GM20000 (cell line): ENCODE data around the gene DUSP23.

Source experiments
- DNase-seq: peaks from one replicate; pipeline ENCODE4 v3.0.0; 2012; ENCODE audit warnings: low spot score
- TF ChIP-seq, protein P1 (sequence below): IDR thresholded peaks from 2 replicates; pipeline ENCODE4 v1.5.1; 2012; ENCODE audit warnings: mild to moderate bottlenecking, control low read depth; ENCODE audit errors: extremely low read depth, missing control alignments

DUSP23 gene

DNA sequence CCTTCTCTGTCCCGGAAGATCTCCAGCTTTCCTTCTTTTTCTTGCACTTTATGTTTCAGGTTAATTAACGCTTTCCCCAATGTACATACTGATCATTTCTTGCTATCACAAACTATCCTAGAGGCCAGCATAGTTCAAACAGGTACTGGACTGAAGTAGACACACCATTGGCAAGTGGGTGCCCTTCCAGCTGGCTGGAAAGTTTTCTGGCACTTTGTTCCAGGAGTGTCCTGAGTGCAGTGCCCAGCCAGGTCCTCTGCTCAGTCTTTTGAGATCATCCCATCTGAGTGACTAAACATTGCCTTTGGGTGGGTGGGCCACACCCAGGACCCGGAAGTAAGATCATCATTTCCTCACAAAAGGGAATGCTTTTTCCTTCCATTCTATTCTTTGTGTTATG, 15.0 kb upstream of the DUSP23 start:
- TF ChIP-seq, protein P1, sequence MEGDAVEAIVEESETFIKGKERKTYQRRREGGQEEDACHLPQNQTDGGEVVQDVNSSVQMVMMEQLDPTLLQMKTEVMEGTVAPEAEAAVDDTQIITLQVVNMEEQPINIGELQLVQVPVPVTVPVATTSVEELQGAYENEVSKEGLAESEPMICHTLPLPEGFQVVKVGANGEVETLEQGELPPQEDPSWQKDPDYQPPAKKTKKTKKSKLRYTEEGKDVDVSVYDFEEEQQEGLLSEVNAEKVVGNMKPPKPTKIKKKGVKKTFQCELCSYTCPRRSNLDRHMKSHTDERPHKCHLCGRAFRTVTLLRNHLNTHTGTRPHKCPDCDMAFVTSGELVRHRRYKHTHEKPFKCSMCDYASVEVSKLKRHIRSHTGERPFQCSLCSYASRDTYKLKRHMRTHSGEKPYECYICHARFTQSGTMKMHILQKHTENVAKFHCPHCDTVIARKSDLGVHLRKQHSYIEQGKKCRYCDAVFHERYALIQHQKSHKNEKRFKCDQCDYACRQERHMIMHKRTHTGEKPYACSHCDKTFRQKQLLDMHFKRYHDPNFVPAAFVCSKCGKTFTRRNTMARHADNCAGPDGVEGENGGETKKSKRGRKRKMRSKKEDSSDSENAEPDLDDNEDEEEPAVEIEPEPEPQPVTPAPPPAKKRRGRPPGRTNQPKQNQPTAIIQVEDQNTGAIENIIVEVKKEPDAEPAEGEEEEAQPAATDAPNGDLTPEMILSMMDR = no peak
- DNase-seq = no peak

DNA sequence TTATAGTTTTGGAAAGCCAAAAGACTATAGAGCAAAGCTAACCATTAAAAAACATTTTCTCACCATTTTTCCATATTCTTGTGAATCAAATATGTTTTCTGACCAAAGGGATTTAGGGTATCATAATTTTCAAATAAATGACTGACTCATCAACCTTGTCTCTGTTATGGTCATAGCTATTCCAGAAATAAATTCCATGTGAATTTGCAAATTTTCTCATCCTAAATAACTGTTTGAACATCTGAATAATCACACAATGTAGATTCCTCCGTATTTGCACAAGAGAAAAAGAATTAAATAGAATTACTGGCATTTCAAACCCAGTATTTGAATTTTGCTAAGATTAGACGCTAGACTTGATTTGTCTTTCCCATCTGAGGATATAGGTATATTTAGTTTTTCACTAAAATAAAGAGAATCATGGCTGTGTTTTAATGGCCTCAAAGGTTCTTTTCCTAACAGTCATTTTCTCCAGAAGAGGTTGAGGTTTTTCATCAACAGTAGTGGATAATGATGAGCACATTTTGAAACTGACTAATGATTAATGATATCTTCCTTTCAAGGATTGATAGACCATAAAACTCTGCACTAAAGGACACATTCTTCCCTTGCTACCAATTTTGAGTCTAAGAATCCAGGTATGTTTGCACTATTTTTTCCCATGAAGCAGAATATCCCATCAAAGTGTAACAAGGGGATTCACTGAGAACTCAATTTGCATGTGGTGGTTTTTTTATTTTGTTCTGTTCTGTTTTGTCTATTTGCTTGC, 9.5 kb upstream of the DUSP23 start:
- TF ChIP-seq, protein P1 = no peak
- no peak for DNase-seq

DNA sequence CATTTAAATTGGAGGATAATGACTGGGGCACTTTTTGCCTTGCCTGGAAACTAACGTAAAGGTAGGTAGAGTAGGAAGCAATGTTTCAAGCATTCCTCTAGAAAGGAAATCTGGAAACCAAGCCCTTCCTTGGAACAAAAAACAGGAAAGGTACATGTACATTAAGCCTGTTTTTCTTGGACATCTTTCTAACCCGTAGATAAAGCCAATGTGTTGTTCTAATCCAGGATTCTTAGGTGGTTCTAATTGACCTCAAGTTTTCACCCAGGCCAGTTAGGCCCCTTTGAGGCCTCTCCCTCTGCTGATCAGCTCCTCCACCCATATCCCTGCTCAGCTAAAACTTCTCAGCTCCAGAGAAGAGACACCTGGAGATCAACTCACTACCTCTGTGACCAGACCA, 6.3 kb upstream of the DUSP23 start:
- no peak for DNase-seq
- TF ChIP-seq, protein P1 = no peak

DNA sequence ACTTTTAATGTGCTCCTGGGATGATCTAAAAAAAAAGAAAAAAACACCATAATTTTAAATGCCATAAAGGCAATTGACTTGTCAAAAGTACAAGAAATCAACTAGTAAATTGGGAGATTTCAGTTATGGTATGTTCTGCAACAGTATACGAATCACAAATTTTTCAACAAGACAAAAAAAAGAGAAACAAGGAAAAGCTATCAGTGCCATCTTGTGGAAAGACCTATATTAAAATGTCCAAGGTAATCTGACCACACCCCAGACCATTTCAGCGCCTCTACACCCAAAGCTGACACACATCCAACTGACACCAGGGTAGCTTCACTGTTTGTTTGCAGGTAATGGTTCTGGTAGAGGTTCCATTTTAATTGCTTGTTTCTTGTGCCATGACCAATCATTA, 5.0 kb upstream of the DUSP23 start:
- DNase-seq = no peak

GRCh38 chr1:159778266-159778665, 2.5 kb upstream of the DUSP23 start:
- DNase-seq = no peak
- TF ChIP-seq, protein P1 = no peak

More for the DNA sequence above, 5.0 kb upstream of the DUSP23 start:
- TF ChIP-seq, protein P1 = no peak

DNA sequence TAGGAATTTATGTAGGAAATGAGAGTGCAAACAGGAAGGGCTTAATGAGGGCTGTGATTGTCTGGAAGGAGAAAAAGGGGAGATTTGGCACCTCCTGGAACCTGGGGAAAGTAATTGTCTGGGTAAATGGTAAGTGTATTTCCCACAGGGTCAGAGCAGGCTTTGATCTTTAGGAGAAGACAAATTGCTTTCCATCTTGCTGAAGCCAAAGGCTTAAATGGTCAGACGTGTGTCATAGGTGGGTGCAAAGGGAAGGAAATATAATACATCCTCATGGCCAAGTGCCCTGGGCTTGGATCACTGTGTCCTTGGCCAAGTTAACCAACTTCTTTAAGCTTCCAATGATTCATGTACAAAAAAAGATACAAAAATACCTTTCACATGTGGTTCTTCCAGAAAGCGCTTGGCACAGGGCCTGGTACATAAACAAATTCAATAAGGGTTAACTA, 1.3 kb upstream of the DUSP23 start:
- TF ChIP-seq, protein P1 = no peak
- DNase-seq = no peak

DNA sequence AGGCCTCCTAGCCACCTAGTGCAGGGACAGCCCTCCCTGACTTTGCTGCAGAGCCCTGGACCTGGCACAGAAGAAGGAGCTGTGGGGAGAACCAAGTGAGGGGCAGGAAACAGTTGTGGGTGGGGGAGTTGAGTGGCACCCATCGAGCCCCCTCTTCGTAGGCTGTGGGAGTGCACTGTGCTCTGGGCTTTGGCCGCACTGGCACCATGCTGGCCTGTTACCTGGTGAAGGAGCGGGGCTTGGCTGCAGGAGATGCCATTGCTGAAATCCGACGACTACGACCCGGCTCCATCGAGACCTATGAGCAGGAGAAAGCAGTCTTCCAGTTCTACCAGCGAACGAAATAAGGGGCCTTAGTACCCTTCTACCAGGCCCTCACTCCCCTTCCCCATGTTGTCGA, 1.2 kb downstream of the DUSP23 start:
- no peak for DNase-seq
- TF ChIP-seq, protein P1 = no peak
